ENCODE measurements around the gene PCDHA9. TPM values are rescaled to one million over a fixed set of nuclear protein-coding genes. Genes with fewer than 3 reads are reported as not detected.

The PCDHA9 gene
- total and polyA plus RNA-seq, 2 of the 4 experiments (the other 2 are of a cell fraction): under 0.01 TPM; not detected in 1

- H3K36me3 ChIP-seq (ENCODE audit: control insufficient read depth, insufficient read depth, low read length): no peaks in the 10 kb centered on the region
- no peak overlapping the region for H4K8ac ChIP-seq (ENCODE audit: low read depth in 2 of 2, low read length in 2 of 2)
- no peak overlapping the region for H2AFZ ChIP-seq (replicated peaks; ENCODE audit: low read length, poor library complexity)
- H3K27ac ChIP-seq (ENCODE audit: insufficient read depth, low read length): no peak overlapping the region
- no peak for DNase-seq
- H2BK20ac ChIP-seq (ENCODE audit: low read depth, low read length): no peak overlapping the region
- H3K9me3 ChIP-seq (ENCODE audit: control insufficient read depth, insufficient read depth, low read length): peaks cover 12% of the 10 kb centered on the region
- H3K79me1 ChIP-seq (ENCODE audit: low read depth in 1 of 2, low read length in 2 of 2): no peaks in the 10 kb centered on the region
- CTCF ChIA-PET: no interaction called here
- no peak overlapping the region for H3K14ac ChIP-seq (replicated peaks; ENCODE audit: low read depth, low read length)
- H2BK120ac ChIP-seq (ENCODE audit: low read depth, low read length): no peak overlapping the region
- no peak overlapping the region for H3K4me2 ChIP-seq (ENCODE audit: low read depth, low read length)
- H3K4ac ChIP-seq (ENCODE audit: low read depth, low read length): no peak overlapping the region
- no peak overlapping the region for H2AK5ac ChIP-seq (ENCODE audit: low read depth, low read length)
- no peak overlapping the region for H3K9ac ChIP-seq (ENCODE audit: low read depth, low read length)
- WGBS, 2 experiments (ENCODE audit: extremely low coverage in 2 of 2, insufficient read length in 1 of 2): no CpG with 5 or more reads among the region's 18 CpGs
- H2BK15ac ChIP-seq (ENCODE audit: low read depth, low read length): no peak overlapping the region
- dilution Hi-C loops (cut with HindIII; ENCODE audit: low sequenced_read_pairs, unreplicated experiment): no loop called here
- no peak overlapping the region for H2AK9ac ChIP-seq (replicated peaks; ENCODE audit: low read depth, low read length, poor library complexity)
- no peak overlapping the region for H3K4me3 ChIP-seq (ENCODE audit: insufficient read depth, low read depth, low read length)
- H4K91ac ChIP-seq (ENCODE audit: insufficient read depth, low read depth, low read length): no peak overlapping the region
- H3K56ac ChIP-seq (ENCODE audit: extremely low read depth, insufficient read depth, low read length): no peak overlapping the region
- H3K23ac ChIP-seq (ENCODE audit: low read depth, low read length): no peak overlapping the region
- TF ChIP-seq BHLHE40 (IDR thresholded peaks at IDR 0.05; ENCODE audit: low read depth, low read length) (no peak), SMC3 (IDR thresholded peaks at IDR 0.05; ENCODE audit: low read depth, low read length) (no peak), RFX5 (IDR thresholded peaks at IDR 0.05; ENCODE audit: low read depth, low read length) (no peak), NFE2L2 (IDR thresholded peaks at IDR 0.05; ENCODE audit: low read depth, low read length) (no peak), MAZ (IDR thresholded peaks at IDR 0.05; ENCODE audit: borderline replicate concordance, low read depth, low read length) (no peak), CTCF (conservative IDR thresholded peaks at IDR 0.05; ENCODE audit: low read depth, low read length) (no peak), CEBPB (IDR thresholded peaks at IDR 0.05; ENCODE audit: low read depth, low read length) (no peak)
- H3K27me3 ChIP-seq (ENCODE audit: control insufficient read depth, insufficient read depth, low read length): no peaks in the 10 kb centered on the region
- H4K20me1 ChIP-seq (ENCODE audit: insufficient read depth, low read length): no peaks in the 10 kb centered on the region
- in situ Hi-C loops (cut with MboI; ENCODE audit: low sequenced_read_pairs): no loop called here
- POLR2A ChIA-PET (ENCODE audit: unreplicated experiment): no interaction called here
- no peak for ATAC-seq (ENCODE audit: low read depth)
- no peak overlapping the region for H4K5ac ChIP-seq (ENCODE audit: low read depth, low read length)
- no peaks in the 10 kb centered on the region for H3K4me1 ChIP-seq (ENCODE audit: control insufficient read depth, insufficient read depth, low read length)
- H3K9me1 ChIP-seq (ENCODE audit: insufficient read depth, low read length): no peaks in the 10 kb centered on the region
- H3K18ac ChIP-seq (ENCODE audit: low read depth, low read length): no peak overlapping the region
- no TSS peak for BruUV-seq (replicated peaks)
- no peak overlapping the region for H2BK5ac ChIP-seq (ENCODE audit: low read depth, low read length, poor library complexity, severe bottlenecking)
- intact Hi-C loops (cut with micrococcal nuclease): no loop called here
Measured at GRCh38 chr5:140828362-140828737, 19.8 kb upstream of the PCDHA9 start.
